Measurements from ENCODE around the gene STRADA. TPM values are rescaled to one million over a fixed set of nuclear protein-coding genes. Genes with fewer than 3 reads are reported as not detected.
"Not testable (repeated sequence)": the region's sequence is repeated elsewhere in the genome, so short reads cannot be mapped to it uniquely, and the experiment has no call there.

The STRADA gene
- total RNA-seq, 1 donor from 2014 or later: 42.9 TPM

DNA sequence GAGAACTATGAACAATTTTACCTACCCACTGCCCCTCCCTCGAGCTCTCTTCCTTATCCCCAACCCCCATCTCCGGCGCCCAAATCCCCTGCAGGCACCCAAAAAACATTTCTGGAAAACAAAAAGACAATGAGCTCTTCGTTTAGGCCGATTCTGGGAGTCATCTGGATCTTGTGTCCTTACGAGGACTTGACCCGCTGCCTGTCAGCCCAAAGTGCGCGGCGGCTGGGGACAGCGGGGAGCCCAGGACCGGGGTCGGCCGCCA, 524 bp downstream of the STRADA start:
- peaks cover 19% of the 10 kb centered on the region for H3K4me1 Mint-ChIP-seq (ENCODE audit: unreplicated experiment)
- DNase-seq (ENCODE audit: extremely low spot score, unreplicated experiment): no peak
- no peaks in the 10 kb centered on the region for H3K27me3 Mint-ChIP-seq (ENCODE audit: unreplicated experiment)
- no peaks in the 10 kb centered on the region for H3K9me3 Mint-ChIP-seq (ENCODE audit: unreplicated experiment)
- peak overlapping the region; percentile 90 for H3K4me3 Mint-ChIP-seq (ENCODE audit: unreplicated experiment)
- peaks cover 7% of the 10 kb centered on the region for H3K36me3 Mint-ChIP-seq (ENCODE audit: unreplicated experiment)
- TF ChIP-seq, protein P1, sequence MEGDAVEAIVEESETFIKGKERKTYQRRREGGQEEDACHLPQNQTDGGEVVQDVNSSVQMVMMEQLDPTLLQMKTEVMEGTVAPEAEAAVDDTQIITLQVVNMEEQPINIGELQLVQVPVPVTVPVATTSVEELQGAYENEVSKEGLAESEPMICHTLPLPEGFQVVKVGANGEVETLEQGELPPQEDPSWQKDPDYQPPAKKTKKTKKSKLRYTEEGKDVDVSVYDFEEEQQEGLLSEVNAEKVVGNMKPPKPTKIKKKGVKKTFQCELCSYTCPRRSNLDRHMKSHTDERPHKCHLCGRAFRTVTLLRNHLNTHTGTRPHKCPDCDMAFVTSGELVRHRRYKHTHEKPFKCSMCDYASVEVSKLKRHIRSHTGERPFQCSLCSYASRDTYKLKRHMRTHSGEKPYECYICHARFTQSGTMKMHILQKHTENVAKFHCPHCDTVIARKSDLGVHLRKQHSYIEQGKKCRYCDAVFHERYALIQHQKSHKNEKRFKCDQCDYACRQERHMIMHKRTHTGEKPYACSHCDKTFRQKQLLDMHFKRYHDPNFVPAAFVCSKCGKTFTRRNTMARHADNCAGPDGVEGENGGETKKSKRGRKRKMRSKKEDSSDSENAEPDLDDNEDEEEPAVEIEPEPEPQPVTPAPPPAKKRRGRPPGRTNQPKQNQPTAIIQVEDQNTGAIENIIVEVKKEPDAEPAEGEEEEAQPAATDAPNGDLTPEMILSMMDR (IDR thresholded peaks at IDR 0.05): no peak
- H3K27ac Mint-ChIP-seq (ENCODE audit: unreplicated experiment): peak overlapping the region; percentile 94

DNA sequence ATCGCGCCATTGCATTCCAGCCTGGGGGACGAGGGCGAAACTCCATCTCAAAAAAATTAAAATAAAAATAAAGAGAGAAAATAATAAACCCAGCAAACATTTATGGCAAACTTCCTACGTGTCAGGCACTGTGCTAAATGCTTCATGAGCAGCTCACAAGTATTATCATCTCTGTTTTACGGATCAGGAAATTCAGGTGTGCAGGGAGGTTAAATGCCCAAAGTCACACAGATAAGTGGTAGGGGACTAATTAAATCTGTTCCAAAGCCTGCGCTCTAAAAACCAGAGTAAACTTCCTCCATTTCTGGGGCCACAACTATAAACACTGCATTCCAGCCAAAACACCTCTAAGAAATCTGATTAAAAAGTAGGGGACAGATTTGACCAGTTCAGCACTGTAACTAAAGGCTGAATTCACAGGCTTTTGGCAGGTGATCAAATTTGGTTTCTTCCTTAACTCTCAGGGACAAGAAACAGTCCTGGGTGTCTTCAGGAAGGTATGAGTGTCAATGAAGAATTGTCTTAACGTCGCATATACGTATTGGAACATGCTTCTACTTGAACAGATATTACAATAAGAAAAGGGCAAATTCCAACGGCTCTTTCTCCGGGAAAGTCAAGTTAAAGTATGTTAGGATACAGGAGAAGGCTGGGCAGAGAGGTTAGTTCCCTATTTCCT, 996 bp downstream of the STRADA start:
- Mint-ChIP-seq H3K27ac (ENCODE audit: unreplicated experiment) (peak overlapping the region; percentile 94), H3K4me3 (ENCODE audit: unreplicated experiment) (peak overlapping the region; percentile 90), H3K4me1 (ENCODE audit: unreplicated experiment) (peaks cover 19% of the 10 kb centered on the region), H3K27me3 (ENCODE audit: unreplicated experiment) (no peaks in the 10 kb centered on the region), H3K9me3 (ENCODE audit: unreplicated experiment) (no peaks in the 10 kb centered on the region), H3K36me3 (ENCODE audit: unreplicated experiment) (peaks cover 2% of the 10 kb centered on the region)
- TF ChIP-seq, protein P1 (IDR thresholded peaks at IDR 0.05): no peak
- DNase-seq (ENCODE audit: extremely low spot score, unreplicated experiment): no peak

DNA sequence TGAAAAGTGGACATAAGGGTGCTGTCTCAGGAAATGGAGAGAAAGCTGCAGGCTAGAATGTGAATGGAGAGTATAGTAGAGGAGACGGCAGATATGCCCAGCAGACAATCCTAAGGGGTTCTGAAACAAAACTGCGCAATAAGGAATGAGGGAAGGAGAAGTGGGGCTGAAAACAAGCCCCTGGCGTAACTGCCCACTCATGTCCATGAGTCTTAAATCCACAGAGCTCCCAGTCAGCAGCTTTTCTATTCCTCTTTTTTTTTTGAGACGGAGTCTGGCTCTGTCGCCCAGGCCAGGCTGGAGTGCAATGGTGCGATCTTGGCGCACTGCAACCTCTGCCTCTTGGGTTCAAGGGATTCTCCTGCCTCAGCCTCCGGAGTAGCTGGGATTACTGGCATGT, 5.9 kb downstream of the STRADA start:
- no peak overlapping the region for H3K4me3 Mint-ChIP-seq (ENCODE audit: unreplicated experiment)
- H3K27me3 Mint-ChIP-seq (ENCODE audit: unreplicated experiment): no peaks in the 10 kb centered on the region
- H3K9me3 Mint-ChIP-seq (ENCODE audit: unreplicated experiment): no peaks in the 10 kb centered on the region
- DNase-seq (ENCODE audit: extremely low spot score, unreplicated experiment): no peak
- no peak overlapping the region for H3K27ac Mint-ChIP-seq (ENCODE audit: unreplicated experiment)
- H3K4me1 Mint-ChIP-seq (ENCODE audit: unreplicated experiment): peaks cover 4% of the 10 kb centered on the region
- H3K36me3 Mint-ChIP-seq (ENCODE audit: unreplicated experiment): peaks cover 5% of the 10 kb centered on the region
- TF ChIP-seq, protein P1 (IDR thresholded peaks at IDR 0.05): no peak

DNA sequence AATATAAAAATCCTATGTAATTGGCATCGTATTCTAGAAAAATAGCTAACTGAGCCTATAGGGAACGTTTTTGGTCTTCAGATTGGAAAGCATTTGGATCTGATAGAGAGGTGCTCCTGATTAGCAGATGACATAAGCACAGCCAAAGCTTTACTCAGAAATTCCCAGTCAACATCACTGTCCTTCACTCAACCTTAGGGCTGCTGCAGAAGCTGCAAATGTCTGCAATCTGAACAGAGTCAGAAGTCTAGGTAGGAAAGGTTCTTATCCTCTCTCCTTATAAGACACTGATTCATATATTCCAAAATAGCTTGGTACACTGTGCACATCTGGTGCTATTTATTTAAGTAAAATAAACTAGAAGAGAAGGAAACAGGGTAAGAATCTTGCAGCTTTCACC, 19.2 kb downstream of the STRADA start:
- DNase-seq (ENCODE audit: extremely low spot score, unreplicated experiment): no peak
- TF ChIP-seq, protein P1 (IDR thresholded peaks at IDR 0.05): no peak
- Mint-ChIP-seq H3K36me3 (ENCODE audit: unreplicated experiment) (peaks cover 15% of the 10 kb centered on the region), H3K4me3 (ENCODE audit: unreplicated experiment) (no peak overlapping the region), H3K27ac (ENCODE audit: unreplicated experiment) (no peak overlapping the region), H3K9me3 (ENCODE audit: unreplicated experiment) (no peaks in the 10 kb centered on the region), H3K4me1 (ENCODE audit: unreplicated experiment) (peaks cover 8% of the 10 kb centered on the region), H3K27me3 (ENCODE audit: unreplicated experiment) (no peaks in the 10 kb centered on the region)

DNA sequence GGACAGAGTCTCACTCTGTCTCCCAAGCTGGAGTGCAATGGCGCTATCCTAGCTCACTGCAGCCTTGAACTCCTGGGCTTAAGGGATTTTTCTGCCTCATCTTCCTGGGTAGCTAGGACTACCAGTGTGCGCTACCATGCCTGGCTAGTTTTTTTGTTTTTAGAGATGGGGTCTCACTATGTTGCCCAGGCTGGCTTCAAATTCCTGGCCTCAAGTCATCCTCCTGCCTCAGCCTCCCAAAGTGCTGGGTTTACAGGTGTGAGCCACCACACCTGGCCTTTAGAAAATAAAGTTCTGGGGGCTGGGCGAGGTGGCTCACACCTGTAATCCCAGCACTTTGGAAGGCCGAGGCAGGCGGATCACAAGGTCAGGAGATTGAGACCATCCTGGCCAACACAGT, 21.4 kb downstream of the STRADA start:
- not testable (repeated sequence) for H3K27ac Mint-ChIP-seq (ENCODE audit: unreplicated experiment); H3K27me3 Mint-ChIP-seq (ENCODE audit: unreplicated experiment); DNase-seq (ENCODE audit: extremely low spot score, unreplicated experiment); H3K4me1 Mint-ChIP-seq (ENCODE audit: unreplicated experiment); H3K9me3 Mint-ChIP-seq (ENCODE audit: unreplicated experiment); H3K4me3 Mint-ChIP-seq (ENCODE audit: unreplicated experiment); H3K36me3 Mint-ChIP-seq (ENCODE audit: unreplicated experiment)

DNA sequence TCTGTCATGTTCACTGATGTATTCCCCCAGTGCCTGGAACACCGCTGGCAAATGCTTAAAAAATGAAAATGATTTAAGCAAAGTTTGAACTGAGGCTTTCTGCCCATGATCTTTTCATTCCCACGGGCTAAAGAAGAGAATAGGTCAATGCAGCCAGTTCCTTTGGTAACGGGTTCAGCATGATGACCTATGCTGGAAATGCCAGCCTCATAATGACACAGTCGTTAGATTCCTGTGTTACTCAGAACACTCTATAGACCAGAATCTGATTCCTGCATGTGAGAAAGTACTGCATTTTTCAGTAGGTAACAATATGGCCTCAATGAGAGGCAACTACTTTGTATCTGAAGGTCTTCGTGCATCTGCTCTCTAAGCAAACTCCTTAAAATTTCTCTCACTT, 22.6 kb downstream of the STRADA start:
- TF ChIP-seq, protein P1 (IDR thresholded peaks at IDR 0.05): no peak
- no peaks in the 10 kb centered on the region for H3K9me3 Mint-ChIP-seq (ENCODE audit: unreplicated experiment)
- peaks cover 8% of the 10 kb centered on the region for H3K4me1 Mint-ChIP-seq (ENCODE audit: unreplicated experiment)
- no peak overlapping the region for H3K4me3 Mint-ChIP-seq (ENCODE audit: unreplicated experiment)
- DNase-seq (ENCODE audit: extremely low spot score, unreplicated experiment): no peak
- H3K27ac Mint-ChIP-seq (ENCODE audit: unreplicated experiment): no peak overlapping the region
- H3K36me3 Mint-ChIP-seq (ENCODE audit: unreplicated experiment): peaks cover 4% of the 10 kb centered on the region
- H3K27me3 Mint-ChIP-seq (ENCODE audit: unreplicated experiment): no peaks in the 10 kb centered on the region
